Cardiac septum (tissue), 1 donor: ENCODE measurements around the gene JUND. TPM values are rescaled to one million over a fixed set of nuclear protein-coding genes. Genes with fewer than 3 reads are reported as not detected.

Experiments
- microRNA-seq: library from miRNA; unstranded; fragments of <30 nt; microRNA quantifications from one replicate; pipeline ENCODE4 v1.2.0, GENCODE V29; 2020
- total RNA-seq: library from RNA; stranded (reverse); fragmentation: NEBNext Ultra II Directional; extraction: Animal tissue kit (Norgen Biotek cat#: 25700); gene quantifications from one replicate; pipeline ENCODE4 v1.2.1, GENCODE V29; 2021
- donor health status: DM: no; HTN: no; CAD: no.

Gene JUND
- total RNA-seq, 1 donor from 2014 or later, result 140 TPM

Small RNAs within 50 kb of the gene (microRNA-seq; reads per million reads assigned to microRNA genes)
- not detected for gene MIR3188

Other genes starting within 250 kb of the JUND start
- 0.35 TPM for gene IL12RB1, start 194.7 kb downstream of the JUND start, total RNA-seq
- 5.2 TPM for gene MAST3, start 183.8 kb downstream of the JUND start, total RNA-seq
- gene PIK3R2, start 128.5 kb downstream of the JUND start, total RNA-seq, result 28.3 TPM
- gene IFI30, start 107.8 kb downstream of the JUND start, total RNA-seq, result 14.6 TPM
- gene MPV17L2, start 88.4 kb downstream of the JUND start, total RNA-seq, result 14.6 TPM
- 21.7 TPM for gene RAB3A, start 77.6 kb downstream of the JUND start, total RNA-seq
- 1.3 TPM for gene PDE4C, start 55.2 kb downstream of the JUND start, total RNA-seq
- gene IQCN, start 7.2 kb downstream of the JUND start, total RNA-seq, result 1.1 TPM
- gene LSM4, start 41.5 kb upstream of the JUND start, total RNA-seq, result 83.8 TPM
- gene PGPEP1, start 59.0 kb upstream of the JUND start, total RNA-seq, result 45.5 TPM
- gene GDF15, start 104.5 kb upstream of the JUND start, total RNA-seq, result 4.3 TPM
- gene LRRC25, start 116.0 kb upstream of the JUND start, total RNA-seq, result 2.5 TPM
- gene SSBP4, start 137.8 kb upstream of the JUND start, total RNA-seq, result 47.4 TPM
- gene ISYNA1, start 156.5 kb upstream of the JUND start, total RNA-seq, result 32.9 TPM
- 9.9 TPM for gene ELL, start 240.4 kb upstream of the JUND start, total RNA-seq